HFFc6 (cell line): ENCODE measurements around the gene FOXO1. TPM values are rescaled to one million over a fixed set of nuclear protein-coding genes. Genes with fewer than 3 reads are reported as not detected.

Source experiments
- DNase-seq: peaks from one replicate; pipeline ENCODE4 v3.0.0-alpha.2; 2018
- H3K27ac Mint-ChIP-seq: 2 replicates; pipeline ENCODE4 v1.8.0; 2020; ENCODE audit warnings: mild to moderate bottlenecking, mixed read lengths
- H3K27me3 Mint-ChIP-seq: 2 replicates; pipeline ENCODE4 v1.8.0; 2021; ENCODE audit warnings: mild to moderate bottlenecking, moderate library complexity, mixed read lengths; ENCODE audit not compliant: insufficient read depth
- H3K36me3 Mint-ChIP-seq: 2 replicates; pipeline ENCODE4 v1.8.0; 2021; ENCODE audit warnings: low read depth, mixed read lengths
- H3K4me1 Mint-ChIP-seq: 2 replicates; pipeline ENCODE4 v1.8.0; 2020; ENCODE audit warnings: low read depth, mixed read lengths
- H3K4me3 Mint-ChIP-seq: 2 replicates; pipeline ENCODE4 v1.8.0; 2020; ENCODE audit warnings: mild to moderate bottlenecking, moderate library complexity, mixed read lengths
- H3K9me3 Mint-ChIP-seq: 2 replicates; pipeline ENCODE4 v1.8.0; 2020; ENCODE audit warnings: mild to moderate bottlenecking, mixed read lengths
- CTCF ChIP-seq: fragments of 200-600 bp; sonication (generic); IDR thresholded peaks from 2 replicates; pipeline ENCODE4 v1.5.0; 2021; ENCODE audit warnings: antibody characterized with exemption, mild to moderate bottlenecking
- total RNA-seq, 6 experiments: library from RNA; stranded (reverse); fragmentation: NEBNext Ultra II Directional; extraction: Animal tissue kit (Norgen Biotek cat#: 25700); gene quantifications; 2 replicates in 1 of 6; 3 replicates in 5 of 6; pipeline ENCODE4 v1.2.3, GENCODE V29; 2021

FOXO1 gene
- total RNA-seq, 6 experiments from 2014 or later = 0.48 to 1.1 (median 0.63) TPM

DNA sequence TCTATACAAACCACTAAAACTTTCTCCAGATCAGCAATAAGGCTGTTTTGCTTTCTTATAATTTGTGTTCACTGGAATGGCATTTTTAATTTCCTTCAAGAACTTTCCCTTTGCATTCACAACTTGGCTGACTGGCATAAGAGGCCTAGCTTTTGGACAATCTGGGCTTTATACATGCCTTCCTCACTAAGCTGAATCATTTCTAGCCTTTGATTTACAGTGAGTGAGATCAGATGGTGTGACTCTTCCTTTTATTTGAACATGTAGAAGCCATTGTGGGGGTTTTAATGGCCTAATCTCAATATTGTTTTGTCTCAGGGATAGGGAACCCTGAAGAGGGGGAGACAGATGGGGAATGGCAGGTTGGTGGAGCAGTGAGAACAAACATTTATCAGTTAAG, 82.7 kb downstream of the FOXO1 start:
- Mint-ChIP-seq H3K4me3 (no peak overlapping the region), H3K36me3 (no peaks in the 10 kb centered on the region), H3K4me1 (no peaks in the 10 kb centered on the region), H3K27ac (no peak overlapping the region), H3K9me3 (peaks cover 3% of the 10 kb centered on the region), H3K27me3 (0 out of 2 replicates have a peak, but pooled peaks cover 2% of the 10 kb centered on the region)
- TF ChIP-seq CTCF = no peak
- no peak for DNase-seq

- no peak for DNase-seq
- H3K4me1 Mint-ChIP-seq = no peaks in the 10 kb centered on the region
- peaks cover 2% of the 10 kb centered on the region; the same call in 1 of the 2 replicates for H3K27me3 Mint-ChIP-seq
- H3K36me3 Mint-ChIP-seq = no peaks in the 10 kb centered on the region
- peaks cover 3% of the 10 kb centered on the region for H3K9me3 Mint-ChIP-seq
- TF ChIP-seq CTCF = no peak
- no peak overlapping the region for H3K4me3 Mint-ChIP-seq
- H3K27ac Mint-ChIP-seq = no peak overlapping the region
Measured at GRCh38 chr13:40582531-40582930, 83.9 kb downstream of the FOXO1 start.

- Mint-ChIP-seq H3K9me3 (peaks cover 3% of the 10 kb centered on the region), H3K36me3 (no peaks in the 10 kb centered on the region), H3K4me3 (no peak overlapping the region), H3K4me1 (no peaks in the 10 kb centered on the region), H3K27me3 (peaks cover 2% of the 10 kb centered on the region; the same call in 1 of the 2 replicates), H3K27ac (no peak overlapping the region)
- TF ChIP-seq CTCF = no peak
- DNase-seq = no peak
Measured at GRCh38 chr13:40581277-40581579, 85.2 kb downstream of the FOXO1 start.

- TF ChIP-seq CTCF = no peak
- no peak overlapping the region for H3K4me3 Mint-ChIP-seq
- peaks cover 3% of the 10 kb centered on the region for H3K9me3 Mint-ChIP-seq
- H3K4me1 Mint-ChIP-seq = no peaks in the 10 kb centered on the region
- H3K27ac Mint-ChIP-seq = no peak overlapping the region
- no peaks in the 10 kb centered on the region for H3K36me3 Mint-ChIP-seq
- H3K27me3 Mint-ChIP-seq = peaks cover 2% of the 10 kb centered on the region; the same call in 1 of the 2 replicates
- no peak for DNase-seq
Measured at GRCh38 chr13:40580566-40581276, 85.7 kb downstream of the FOXO1 start.

GRCh38 chr13:40579535-40579934, 86.9 kb downstream of the FOXO1 start:
- no peak for TF ChIP-seq CTCF
- H3K4me1 Mint-ChIP-seq = no peaks in the 10 kb centered on the region
- no peak overlapping the region for H3K27ac Mint-ChIP-seq
- H3K27me3 Mint-ChIP-seq = peaks cover 2% of the 10 kb centered on the region; the same call in 1 of the 2 replicates
- H3K4me3 Mint-ChIP-seq = no peak overlapping the region
- no peaks in the 10 kb centered on the region for H3K36me3 Mint-ChIP-seq
- DNase-seq = no peak
- H3K9me3 Mint-ChIP-seq = no peaks in the 10 kb centered on the region; the same call in 1 of the 2 replicates
